HepG2 (cell line): Measurements from ENCODE around the gene ZDHHC24. TPM values are rescaled to one million over a fixed set of nuclear protein-coding genes. Genes with fewer than 3 reads are reported as not detected.

Experiments
- ATF6 ChIP-seq: sonication (generic); formaldehyde crosslinking; conservative IDR thresholded peaks from 2 replicates; pipeline ENCODE4 v1.4.0; 2020; ENCODE audit warnings: missing genetic modification reagents
- CAMTA2 ChIP-seq: sonication (generic); formaldehyde crosslinking; IDR thresholded peaks from 2 replicates; pipeline ENCODE4 v1.4.0; 2020; ENCODE audit warnings: mild to moderate bottlenecking, missing genetic modification reagents, borderline replicate concordance
- CBX2 ChIP-seq, 2 experiments: fragments of 200-600 bp in 1 of 2; sonication (generic); formaldehyde crosslinking in 1 of 2; IDR thresholded peaks; 2 replicates each; pipeline versions ENCODE4 v1.7.0 to v1.8.1; 2018 to 2022; ENCODE audit warnings: low read depth in 2 of 2, low read length in 1 of 2, mild to moderate bottlenecking in 1 of 2, missing genetic modification reagents in 1 of 2
- E2F1 ChIP-seq: sonication (generic); formaldehyde crosslinking; IDR thresholded peaks from 2 replicates; pipeline ENCODE4 v1.5.0; 2020; ENCODE audit warnings: missing genetic modification reagents
- HNRNPH1 ChIP-seq: fragments of 200-400 bp; formaldehyde crosslinking; optimal IDR thresholded peaks from 2 replicates; pipeline ENCODE3; 2017; ENCODE audit warnings: mild to moderate bottlenecking, low read depth, low read length
- NFKB2 ChIP-seq: sonication (generic); formaldehyde crosslinking; IDR thresholded peaks from 2 replicates; pipeline ENCODE4 v1.4.0; 2020; ENCODE audit warnings: missing genetic modification reagents, borderline replicate concordance
- ONECUT2 ChIP-seq: sonication (generic); formaldehyde crosslinking; IDR thresholded peaks from 2 replicates; pipeline ENCODE4 v1.4.0; 2020; ENCODE audit warnings: missing genetic modification reagents
- PATZ1 ChIP-seq: sonication (generic); formaldehyde crosslinking; IDR thresholded peaks from 2 replicates; pipeline ENCODE4 v1.4.0; 2020; ENCODE audit warnings: missing genetic modification reagents
- PITX1 ChIP-seq: sonication (generic); formaldehyde crosslinking; IDR thresholded peaks from 2 replicates; pipeline ENCODE4 v1.5.1; 2020; ENCODE audit warnings: mild to moderate bottlenecking, missing genetic modification reagents
- PPARG ChIP-seq: conservative IDR thresholded peaks from 2 replicates; pipeline ENCODE4 v1.6.1; 2016; ENCODE audit warnings: missing biosample characterization, missing genetic modification reagents
- SMAD1 ChIP-seq: sonication (generic); formaldehyde crosslinking; IDR thresholded peaks from 2 replicates; pipeline ENCODE4 v1.4.0; 2020; ENCODE audit warnings: missing genetic modification reagents, low read depth, mild to moderate bottlenecking, borderline replicate concordance
- SRSF4 ChIP-seq: fragments of 200-400 bp; formaldehyde crosslinking; IDR thresholded peaks from one replicate; pipeline ENCODE4 v1.6.1; 2018; ENCODE audit warnings: mild to moderate bottlenecking, low read depth, low read length, moderate library complexity; ENCODE audit not compliant: poor library complexity, severe bottlenecking
- THAP11 ChIP-seq: IDR thresholded peaks from 2 replicates; pipeline ENCODE4 v1.6.1; 2016; ENCODE audit warnings: missing biosample characterization, missing genetic modification reagents
- ZNF121 ChIP-seq: sonication (generic); formaldehyde crosslinking; IDR thresholded peaks from 2 replicates; pipeline ENCODE4 v1.5.0; 2020; ENCODE audit warnings: mild to moderate bottlenecking, missing genetic modification reagents
- ZNF17 ChIP-seq: sonication (generic); formaldehyde crosslinking; IDR thresholded peaks from 2 replicates; pipeline ENCODE4 v1.5.0; 2020; ENCODE audit warnings: mild to moderate bottlenecking, missing genetic modification reagents
- ZNF326 ChIP-seq: sonication (generic); formaldehyde crosslinking; IDR thresholded peaks from 2 replicates; pipeline ENCODE4 v1.4.0; 2020; ENCODE audit warnings: missing genetic modification reagents, borderline replicate concordance
- ZNF34 ChIP-seq: sonication (generic); formaldehyde crosslinking; IDR thresholded peaks from 2 replicates; pipeline ENCODE4 v1.4.0; 2020; ENCODE audit warnings: mild to moderate bottlenecking, missing genetic modification reagents, borderline replicate concordance
- ZNF460 ChIP-seq: sonication (generic); formaldehyde crosslinking; IDR thresholded peaks from 2 replicates; pipeline ENCODE4 v1.5.1; 2020; ENCODE audit warnings: missing genetic modification reagents, mild to moderate bottlenecking, borderline replicate concordance
- ZNF670 ChIP-seq: sonication (generic); formaldehyde crosslinking; IDR thresholded peaks from 2 replicates; pipeline ENCODE4 v1.8.0; 2022; ENCODE audit warnings: mild to moderate bottlenecking, missing genetic modification reagents, borderline replicate concordance
- ZNF678 ChIP-seq: sonication (generic); formaldehyde crosslinking; IDR thresholded peaks from 2 replicates; pipeline ENCODE4 v1.4.0; 2020; ENCODE audit warnings: mild to moderate bottlenecking, missing genetic modification reagents
- ZNF781 ChIP-seq: sonication (generic); formaldehyde crosslinking; IDR thresholded peaks from 2 replicates; pipeline ENCODE4 v1.5.1; 2020; ENCODE audit warnings: borderline replicate concordance, mild to moderate bottlenecking, missing genetic modification reagents; ENCODE audit errors: not compliant biosample characterization
- ZNF782 ChIP-seq: sonication (generic); formaldehyde crosslinking; IDR thresholded peaks from 2 replicates; pipeline ENCODE4 v1.4.0; 2020; ENCODE audit warnings: missing genetic modification reagents, mild to moderate bottlenecking, borderline replicate concordance
- ZNF816 ChIP-seq: sonication (generic); formaldehyde crosslinking; IDR thresholded peaks from 2 replicates; pipeline ENCODE4 v1.8.0; 2022; ENCODE audit warnings: missing genetic modification reagents, mild to moderate bottlenecking, borderline replicate concordance
- ZNF878 ChIP-seq: sonication (generic); formaldehyde crosslinking; IDR thresholded peaks from 2 replicates; pipeline ENCODE4 v1.8.1; 2023; ENCODE audit warnings: mild to moderate bottlenecking, missing genetic modification reagents, moderate library complexity
- polyA plus RNA-seq, 8 experiments: library from polyadenylated mRNA; depleted of rRNA in 3 of 8; stranded (reverse) in 7 of 8; unstranded in 1 of 8; fragments of >200 nt; fragmentation: Illumina TruSeq in 4 of 8; extraction: Trizol in 4 of 8; gene quantifications; 2 replicates each; pipeline versions ENCODE4 v1.2.1 to v1.2.3, GENCODE V29; 2011 to 2016; ENCODE audit warnings: low read depth in 4 of 8, missing spikeins in 1 of 8, mixed read lengths in 1 of 8; ENCODE audit not compliant: insufficient read depth in 1 of 8
- total RNA-seq, 5 experiments: library from RNA; depleted of rRNA; stranded (reverse); fragments of >200 nt; fragmentation: Illumina TruSeq; extraction: Trizol; gene quantifications; 2 replicates each; pipeline ENCODE4 v1.2.3, GENCODE V29; 2016; ENCODE audit warnings: low read depth in 1 of 5

ZDHHC24 gene
- total and polyA plus RNA-seq, 2 of the 13 experiments (the other 11 are each of a cell fraction or from before 2014, with no cell fraction given) = 4.3 TPM

GRCh38 chr11:66592457-66593302 is 46.8 kb upstream of the ZDHHC24 start, which contains the start of the genes CCDC87 and CCS (continued):
- TF ChIP-seq ZNF878 (CRISPR knock-in tag) (no peak), ZNF678 (no peak), PPARG (peak; percentile 56; the same call in 1 of the 2 replicates), CAMTA2 (CRISPR knock-in tag) (0 out of 2 replicates have a peak, but pooled peaks have one; percentile 15), SRSF4 (no peak), HNRNPH1 (no peak), ZNF460 (CRISPR knock-in tag) (peak; percentile 28; the same call in 1 of the 2 replicates), PITX1 (peak; percentile 75), ONECUT2 (CRISPR knock-in tag) (no peak; the same call in 1 of the 2 replicates), SMAD1 (CRISPR knock-in tag) (no peak), ZNF17 (CRISPR knock-in tag) (0 out of 2 replicates have a peak, but pooled peaks have one; percentile 56), E2F1 (CRISPR knock-in tag) (peak; percentile 62), ZNF326 (CRISPR knock-in tag) (no peak), CBX2 (IDR thresholded peaks at IDR 0.05; ENCODE audit: low read depth, low read length) (no peak), CBX2 (CRISPR knock-in tag; IDR thresholded peaks at IDR 0.05; ENCODE audit: low read depth) (no peak), ATF6 (CRISPR knock-in tag) (no peak), ZNF34 (CRISPR knock-in tag) (peak; percentile 72; the same call in 1 of the 2 replicates), ZNF121 (CRISPR knock-in tag) (peak; percentile 67; the same call in 1 of the 2 replicates), ZNF670 (CRISPR knock-in tag) (no peak), ZNF782 (CRISPR knock-in tag) (peak; percentile 31), ZNF781 (CRISPR knock-in tag) (peak; percentile 17), ZNF816 (CRISPR knock-in tag) (no peak), THAP11 (CRISPR knock-in tag) (peak; percentile 59; the same call in 1 of the 2 replicates), NFKB2 (CRISPR knock-in tag) (0 out of 2 replicates have a peak, but pooled peaks have one; percentile 28), PATZ1 (CRISPR knock-in tag) (peak; percentile 18)
